ENCODE measurements around the gene ZNF331.

The ZNF331 gene

DNA sequence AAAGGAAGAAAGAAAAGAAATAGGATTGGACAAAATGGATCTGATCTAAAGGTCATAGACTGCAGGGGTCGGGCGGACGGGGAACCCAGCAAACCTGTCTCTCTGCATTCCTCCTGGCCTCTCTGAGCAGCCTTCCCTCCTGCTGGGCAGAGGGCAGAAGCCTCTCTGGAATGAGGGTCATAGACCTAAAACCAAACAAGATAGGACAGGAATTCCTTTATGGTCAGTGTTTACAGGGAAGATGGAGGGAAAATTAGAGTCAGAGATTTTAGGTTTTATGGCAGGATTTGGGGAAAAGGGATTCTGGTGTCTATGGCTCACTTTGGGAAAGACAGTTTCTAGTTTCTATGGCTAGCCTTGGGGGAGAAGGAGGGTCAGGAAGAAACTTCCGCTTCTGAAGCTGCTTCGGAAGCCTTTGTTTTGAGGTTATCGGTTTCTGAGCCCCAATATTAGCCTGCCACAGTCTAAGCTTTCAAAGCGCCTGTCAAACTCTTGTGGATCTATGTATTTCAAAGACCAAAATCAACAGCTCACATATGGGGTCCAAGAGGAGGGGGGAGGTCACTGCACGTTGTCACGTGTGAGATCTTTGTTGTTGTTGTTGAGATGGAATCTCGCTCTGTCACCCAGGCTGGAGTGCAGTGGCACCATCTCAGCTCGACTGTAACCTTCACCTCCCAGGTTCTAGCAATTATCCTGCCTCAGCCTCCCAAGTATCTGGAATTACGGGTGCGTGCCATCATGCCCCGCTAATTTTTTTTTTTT, 75.0 kb downstream of the ZNF331 start:
- POLR2A ChIA-PET = no interaction called here
- TF ChIP-seq, protein P1, sequence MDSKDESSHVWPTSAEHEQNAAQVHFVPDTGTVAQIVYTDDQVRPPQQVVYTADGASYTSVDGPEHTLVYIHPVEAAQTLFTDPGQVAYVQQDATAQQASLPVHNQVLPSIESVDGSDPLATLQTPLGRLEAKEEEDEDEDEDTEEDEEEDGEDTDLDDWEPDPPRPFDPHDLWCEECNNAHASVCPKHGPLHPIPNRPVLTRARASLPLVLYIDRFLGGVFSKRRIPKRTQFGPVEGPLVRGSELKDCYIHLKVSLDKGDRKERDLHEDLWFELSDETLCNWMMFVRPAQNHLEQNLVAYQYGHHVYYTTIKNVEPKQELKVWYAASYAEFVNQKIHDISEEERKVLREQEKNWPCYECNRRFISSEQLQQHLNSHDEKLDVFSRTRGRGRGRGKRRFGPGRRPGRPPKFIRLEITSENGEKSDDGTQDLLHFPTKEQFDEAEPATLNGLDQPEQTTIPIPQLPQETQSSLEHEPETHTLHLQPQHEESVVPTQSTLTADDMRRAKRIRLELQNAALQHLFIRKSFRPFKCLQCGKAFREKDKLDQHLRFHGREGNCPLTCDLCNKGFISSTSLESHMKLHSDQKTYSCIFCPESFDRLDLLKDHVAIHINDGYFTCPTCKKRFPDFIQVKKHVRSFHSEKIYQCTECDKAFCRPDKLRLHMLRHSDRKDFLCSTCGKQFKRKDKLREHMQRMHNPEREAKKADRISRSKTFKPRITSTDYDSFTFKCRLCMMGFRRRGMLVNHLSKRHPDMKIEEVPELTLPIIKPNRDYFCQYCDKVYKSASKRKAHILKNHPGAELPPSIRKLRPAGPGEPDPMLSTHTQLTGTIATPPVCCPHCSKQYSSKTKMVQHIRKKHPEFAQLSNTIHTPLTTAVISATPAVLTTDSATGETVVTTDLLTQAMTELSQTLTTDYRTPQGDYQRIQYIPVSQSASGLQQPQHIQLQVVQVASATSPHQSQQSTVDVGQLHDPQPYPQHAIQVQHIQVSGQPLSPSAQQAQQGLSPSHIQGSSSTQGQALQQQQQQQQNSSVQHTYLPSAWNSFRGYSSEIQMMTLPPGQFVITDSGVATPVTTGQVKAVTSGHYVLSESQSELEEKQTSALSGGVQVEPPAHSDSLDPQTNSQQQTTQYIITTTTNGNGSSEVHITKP (tag by site-specific recombination; IDR thresholded peaks at IDR 0.05) = no peak
- TF ChIP-seq HOXC10 (CRISPR knock-in tag; IDR thresholded peaks at IDR 0.05) (no peak), KLF9 (tag by site-specific recombination; IDR thresholded peaks at IDR 0.05; ENCODE audit: low read depth) (no peak), ZNF112 (tag by site-specific recombination; IDR thresholded peaks at IDR 0.05) (no peak), KLF7 (tag by site-specific recombination; IDR thresholded peaks at IDR 0.05; ENCODE audit: borderline replicate concordance) (no peak), GLI2 (tag by site-specific recombination; IDR thresholded peaks at IDR 0.05; ENCODE audit: borderline replicate concordance, low read depth) (no peak)
- TF ChIP-seq, protein P2, sequence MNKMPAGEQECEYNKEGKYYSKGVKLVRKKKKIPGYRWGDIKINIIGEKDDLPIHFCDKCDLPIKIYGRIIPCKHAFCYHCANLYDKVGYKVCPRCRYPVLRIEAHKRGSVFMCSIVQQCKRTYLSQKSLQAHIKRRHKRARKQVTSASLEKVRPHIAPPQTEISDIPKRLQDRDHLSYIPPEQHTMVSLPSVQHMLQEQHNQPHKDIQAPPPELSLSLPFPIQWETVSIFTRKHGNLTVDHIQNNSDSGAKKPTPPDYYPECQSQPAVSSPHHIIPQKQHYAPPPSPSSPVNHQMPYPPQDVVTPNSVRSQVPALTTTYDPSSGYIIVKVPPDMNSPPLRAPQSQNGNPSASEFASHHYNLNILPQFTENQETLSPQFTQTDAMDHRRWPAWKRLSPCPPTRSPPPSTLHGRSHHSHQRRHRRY (tag by site-specific recombination; IDR thresholded peaks at IDR 0.05) = no peak
- H3K4me3 ChIP-seq (ENCODE audit: low read depth, low read length) = no peak overlapping the region
- H3K4me1 ChIP-seq (ENCODE audit: control insufficient read depth, insufficient read depth, low read length) = no peaks in the 10 kb centered on the region
- no peak overlapping the region for H3K27ac ChIP-seq (ENCODE audit: extremely low read depth, low read depth, low read length)
- no peaks in the 10 kb centered on the region for H3K9me3 ChIP-seq (ENCODE audit: control insufficient read depth, insufficient read depth, low read depth, low read length)
- CTCF ChIA-PET = interaction anchor here (0.6 kb wide), 2 partner anchors 17 to 93 kb away, joined by 3 read pairs; no protein-coding TSS in a partner anchor
- H3K36me3 ChIP-seq (ENCODE audit: control insufficient read depth in 2 of 2, insufficient read depth in 1 of 2, low read length in 2 of 2) = no peaks in the 10 kb centered on the region

DNA sequence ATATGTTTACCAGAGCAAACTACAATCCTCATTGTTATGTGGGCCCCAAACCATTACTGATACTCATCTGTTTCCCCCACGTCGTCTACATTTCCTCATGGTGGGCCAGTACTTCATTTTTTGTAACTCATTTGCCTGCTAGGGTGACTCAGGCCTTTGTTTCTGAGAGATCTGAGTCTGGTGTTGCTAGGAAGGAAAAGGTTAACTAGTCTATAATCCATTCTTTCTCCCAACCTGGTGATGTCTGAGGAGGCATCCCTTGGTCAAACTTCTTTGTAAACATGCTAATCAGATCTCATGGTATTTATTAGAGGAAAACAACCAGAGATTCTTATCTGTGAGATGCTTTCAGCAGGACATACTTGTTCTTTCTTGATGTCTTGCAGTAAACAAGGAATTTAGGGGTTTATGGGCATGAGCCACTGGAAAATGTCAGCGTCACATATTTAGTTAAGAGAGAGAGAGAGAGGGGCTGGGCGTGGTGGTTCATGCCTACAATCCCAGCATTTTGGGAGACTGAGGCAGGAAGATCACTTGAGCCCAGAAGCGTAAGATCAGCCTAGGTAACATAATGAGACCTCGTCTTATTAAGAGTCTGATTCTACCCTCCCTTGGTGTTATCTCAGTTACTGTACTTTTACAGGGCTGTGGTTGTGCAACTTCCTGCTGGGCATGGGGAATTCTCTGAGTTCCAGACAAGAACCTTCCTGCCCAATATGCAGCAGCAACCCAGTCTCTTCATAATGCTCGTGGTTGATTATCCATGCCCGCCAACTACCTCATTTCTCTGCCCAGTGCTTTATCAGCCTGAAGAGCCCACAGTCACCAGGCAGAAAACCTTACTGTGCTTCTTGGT, 84.2 kb downstream of the ZNF331 start:
- POLR2A ChIA-PET = no interaction called here
- H3K27ac ChIP-seq (ENCODE audit: extremely low read depth, low read depth, low read length) = no peak overlapping the region

More for the DNA sequence above, 84.2 kb downstream of the ZNF331 start:
- CTCF ChIA-PET = no interaction called here
- H3K4me3 ChIP-seq (ENCODE audit: low read depth, low read length) = no peak overlapping the region
- no peaks in the 10 kb centered on the region for H3K4me1 ChIP-seq (ENCODE audit: control insufficient read depth, insufficient read depth, low read length)
- H3K36me3 ChIP-seq (ENCODE audit: control insufficient read depth in 2 of 2, insufficient read depth in 1 of 2, low read length in 2 of 2) = no peaks in the 10 kb centered on the region
- no peaks in the 10 kb centered on the region for H3K9me3 ChIP-seq (ENCODE audit: control insufficient read depth, insufficient read depth, low read depth, low read length)
- TF ChIP-seq ZNF157 (tag by site-specific recombination; IDR thresholded peaks at IDR 0.05) = no peak
- TF ChIP-seq ZNF610 (tag by site-specific recombination; IDR thresholded peaks at IDR 0.05; ENCODE audit: borderline replicate concordance) = no peak
- TF ChIP-seq TRIM28 (IDR thresholded peaks at IDR 0.05; ENCODE audit: borderline replicate concordance, low read length) = no peak
- TF ChIP-seq ZNF776 (tag by site-specific recombination; IDR thresholded peaks at IDR 0.05; ENCODE audit: borderline replicate concordance) = no peak
- no peak for TF ChIP-seq ZBTB8A (tag by site-specific recombination; IDR thresholded peaks at IDR 0.05)
- no peak for TF ChIP-seq ZNF248 (tag by site-specific recombination; IDR thresholded peaks at IDR 0.05)
- no peak for TF ChIP-seq ZFP69B (tag by site-specific recombination; IDR thresholded peaks at IDR 0.05)
- no peak for TF ChIP-seq TCF7L2 (IDR thresholded peaks at IDR 0.05; ENCODE audit: borderline replicate concordance, low read depth, low read length)
- TF ChIP-seq HOXD13 (CRISPR knock-in tag; IDR thresholded peaks at IDR 0.05; ENCODE audit: borderline replicate concordance) = no peak
- no peak for TF ChIP-seq ZNF146 (tag by site-specific recombination; IDR thresholded peaks at IDR 0.05)
- TF ChIP-seq ZNF114 (tag by site-specific recombination; IDR thresholded peaks at IDR 0.05) = no peak
- TF ChIP-seq, protein P3, sequence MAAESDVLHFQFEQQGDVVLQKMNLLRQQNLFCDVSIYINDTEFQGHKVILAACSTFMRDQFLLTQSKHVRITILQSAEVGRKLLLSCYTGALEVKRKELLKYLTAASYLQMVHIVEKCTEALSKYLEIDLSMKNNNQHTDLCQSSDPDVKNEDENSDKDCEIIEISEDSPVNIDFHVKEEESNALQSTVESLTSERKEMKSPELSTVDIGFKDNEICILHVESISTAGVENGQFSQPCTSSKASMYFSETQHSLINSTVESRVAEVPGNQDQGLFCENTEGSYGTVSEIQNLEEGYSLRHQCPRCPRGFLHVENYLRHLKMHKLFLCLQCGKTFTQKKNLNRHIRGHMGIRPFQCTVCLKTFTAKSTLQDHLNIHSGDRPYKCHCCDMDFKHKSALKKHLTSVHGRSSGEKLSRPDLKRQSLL (tag by site-specific recombination; IDR thresholded peaks at IDR 0.05) = no peak
- no peak for TF ChIP-seq SCRT1 (tag by site-specific recombination; IDR thresholded peaks at IDR 0.05; ENCODE audit: borderline replicate concordance)
- TF ChIP-seq SP2 (tag by site-specific recombination; IDR thresholded peaks at IDR 0.05) = no peak
- no peak for TF ChIP-seq ZNF302 (tag by site-specific recombination; IDR thresholded peaks at IDR 0.05; ENCODE audit: low read depth)
